Osteoblast (primary cell): ENCODE results near the gene RASGRP4. TPM values are rescaled to one million over a fixed set of nuclear protein-coding genes. Genes with fewer than 3 reads are reported as not detected.
"Not testable (repeated sequence)": the region's sequence is repeated elsewhere in the genome, so short reads cannot be mapped to it uniquely, and the experiment has no call there.

Experiments
- DNase-seq: peaks from one replicate; pipeline ENCODE4 v3.0.0; 2011; ENCODE audit warnings: low spot score, mixed read lengths; ENCODE audit not compliant: insufficient read length; ENCODE audit errors: missing footprints
- H2AFZ ChIP-seq: 2 replicates; pipeline ENCODE4 v1.6.0; 2011; ENCODE audit warnings: mild to moderate bottlenecking, low read length
- H3K27ac ChIP-seq: 2 replicates; pipeline ENCODE4 v1.5.1; 2011; ENCODE audit warnings: mild to moderate bottlenecking, low read depth, low read length, moderate library complexity
- H3K27me3 ChIP-seq: 2 replicates; pipeline ENCODE4 v1.6.0; 2012; ENCODE audit warnings: mild to moderate bottlenecking, control low read depth, inconsistent platforms, low read length, moderate library complexity; ENCODE audit not compliant: insufficient read depth
- H3K36me3 ChIP-seq: 2 replicates; pipeline ENCODE4 v1.5.1; 2011; ENCODE audit warnings: mild to moderate bottlenecking, low read length, control low read depth, moderate library complexity; ENCODE audit not compliant: insufficient read depth
- H3K4me1 ChIP-seq: 2 replicates; pipeline ENCODE4 v1.5.1; 2011; ENCODE audit warnings: mild to moderate bottlenecking, low read length, control low read depth, moderate library complexity; ENCODE audit not compliant: insufficient read depth
- H3K4me2 ChIP-seq: 2 replicates; pipeline ENCODE4 v1.6.0; 2011; ENCODE audit warnings: mild to moderate bottlenecking, low read length; ENCODE audit not compliant: insufficient read depth
- H3K4me3 ChIP-seq: fragments of 200-600 bp; sonication (generic); 3 replicates; pipeline ENCODE4 v1.5.1; 2012; ENCODE audit warnings: mild to moderate bottlenecking, low read length, inconsistent platforms; ENCODE audit not compliant: insufficient read depth
- H3K79me2 ChIP-seq: 2 replicates; pipeline ENCODE4 v1.6.0; 2012; ENCODE audit warnings: mild to moderate bottlenecking, low read length, control low read depth, inconsistent platforms; ENCODE audit not compliant: insufficient read depth
- H3K9me3 ChIP-seq: 2 replicates; pipeline ENCODE4 v1.5.1; 2011; ENCODE audit warnings: low read depth, low read length, control low read depth
- H4K20me1 ChIP-seq: 2 replicates; pipeline ENCODE4 v1.6.0; 2012; ENCODE audit warnings: mild to moderate bottlenecking, low read length, control low read depth; ENCODE audit not compliant: insufficient read depth
- CTCF ChIP-seq: IDR thresholded peaks from 2 replicates; pipeline ENCODE4 v1.5.1; 2011; ENCODE audit warnings: mild to moderate bottlenecking, low read depth, low read length, moderate library complexity; ENCODE audit errors: extremely low read depth
- total RNA-seq: library from RNA; depleted of rRNA; stranded (reverse); fragments of >200 nt; gene quantifications from 2 replicates; pipeline ENCODE4 v1.2.3, GENCODE V29; 2012

The RASGRP4 gene
- total RNA-seq, 1 donor, result not detected

GRCh38 chr19:38417146-38417543 is 8.9 kb downstream of the RASGRP4 start:
- Histone ChIP-seq H3K4me2 (no peak overlapping the region), H3K4me1 (no peaks in the 10 kb centered on the region), H3K4me3 (no peak overlapping the region), H3K36me3 (no peaks in the 10 kb centered on the region), H3K9me3 (no peaks in the 10 kb centered on the region), H2AFZ (no peak overlapping the region), H3K79me2 (no peaks in the 10 kb centered on the region), H3K27ac (no peak overlapping the region), H3K27me3 (peaks cover 19% of the 10 kb centered on the region), H4K20me1 (no peaks in the 10 kb centered on the region)
- no peak for DNase-seq
- no peak for TF ChIP-seq CTCF

DNA sequence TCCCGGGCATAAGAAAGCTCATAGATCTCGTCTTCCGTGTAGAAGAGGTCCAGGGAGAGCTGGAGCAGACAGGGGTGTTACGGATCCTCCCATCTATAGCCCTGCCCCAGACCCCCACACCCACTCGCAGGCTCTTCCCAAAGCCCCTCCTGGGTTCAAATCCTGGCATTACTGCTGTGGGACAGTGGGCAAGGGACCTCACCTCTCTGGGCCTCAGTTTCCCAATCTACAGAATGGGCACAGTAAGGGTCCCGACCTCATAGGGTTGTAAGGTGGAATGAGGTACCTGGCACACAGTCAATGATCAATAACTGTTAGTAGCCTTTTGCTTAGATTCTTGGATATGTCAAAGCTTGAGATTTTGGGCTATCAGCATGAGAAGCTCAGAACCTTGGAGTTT is 12.6 kb downstream of the RASGRP4 start:
- H3K27ac ChIP-seq, result no peak overlapping the region

DNA sequence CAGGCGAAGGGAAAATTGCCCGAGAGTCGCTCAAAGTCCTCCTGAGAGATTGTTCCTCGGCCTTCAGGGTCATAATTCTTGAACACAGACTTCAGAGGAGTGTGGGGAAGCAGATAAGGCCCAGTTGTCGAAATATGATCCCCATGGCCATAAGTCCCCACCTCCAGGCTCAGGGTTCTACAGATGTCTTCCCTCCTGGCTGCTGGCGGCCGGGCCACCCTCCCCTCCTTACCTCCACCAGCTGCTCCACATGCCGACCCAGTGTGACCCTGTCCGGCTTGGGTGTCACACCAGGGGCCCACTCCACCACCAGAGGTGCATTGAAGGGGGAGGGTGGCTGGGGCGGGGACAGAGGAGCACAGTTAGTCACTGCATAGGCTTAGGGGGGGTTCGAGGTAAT is 13.1 kb downstream of the RASGRP4 start:
- no peaks in the 10 kb centered on the region for H3K9me3 ChIP-seq
- no peaks in the 10 kb centered on the region for H4K20me1 ChIP-seq
- no peaks in the 10 kb centered on the region for H3K36me3 ChIP-seq
- peaks cover 6% of the 10 kb centered on the region for H3K27me3 ChIP-seq
- no peak overlapping the region for H2AFZ ChIP-seq
- no peak for TF ChIP-seq CTCF
- H3K27ac ChIP-seq, result no peak overlapping the region
- H3K4me1 ChIP-seq, result no peaks in the 10 kb centered on the region
- H3K4me2 ChIP-seq, result no peak overlapping the region
- H3K4me3 ChIP-seq, result no peak overlapping the region
- no peak for DNase-seq
- H3K79me2 ChIP-seq, result no peaks in the 10 kb centered on the region

More for the DNA sequence above, 12.6 kb downstream of the RASGRP4 start:
- no peak for TF ChIP-seq CTCF
- Histone ChIP-seq H3K79me2 (no peaks in the 10 kb centered on the region), H3K4me3 (no peak overlapping the region), H3K4me2 (no peak overlapping the region), H2AFZ (no peak overlapping the region), H3K36me3 (no peaks in the 10 kb centered on the region), H3K9me3 (no peaks in the 10 kb centered on the region), H3K4me1 (no peaks in the 10 kb centered on the region), H4K20me1 (no peaks in the 10 kb centered on the region), H3K27me3 (peaks cover 11% of the 10 kb centered on the region)
- DNase-seq, result no peak

DNA sequence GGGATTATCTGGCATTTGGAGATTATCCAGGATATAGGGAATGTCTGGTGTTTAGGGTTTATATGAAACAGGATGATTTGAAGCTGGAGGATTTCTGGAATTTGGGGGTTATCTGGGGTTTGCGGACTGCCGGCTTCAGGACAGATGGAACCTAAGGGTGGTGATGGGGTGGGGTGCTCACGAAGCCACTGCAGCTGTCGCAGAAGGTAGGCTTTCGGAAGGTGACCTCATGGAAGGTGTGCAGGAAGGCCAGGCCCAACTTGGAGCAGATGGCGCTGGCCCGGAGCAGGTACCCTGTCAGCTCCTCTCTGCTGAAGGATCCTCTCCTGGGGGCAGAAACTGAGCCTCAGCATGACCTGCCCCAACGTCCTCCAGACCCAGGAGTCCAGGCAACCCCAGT is 13.5 kb downstream of the RASGRP4 start:
- Histone ChIP-seq H4K20me1 (no peaks in the 10 kb centered on the region), H3K4me3 (no peak overlapping the region), H2AFZ (no peak overlapping the region), H3K9me3 (no peaks in the 10 kb centered on the region), H3K36me3 (no peaks in the 10 kb centered on the region), H3K27ac (no peak overlapping the region), H3K27me3 (peaks cover 5% of the 10 kb centered on the region), H3K4me1 (no peaks in the 10 kb centered on the region), H3K79me2 (no peaks in the 10 kb centered on the region), H3K4me2 (no peak overlapping the region)
- no peak for DNase-seq
- TF ChIP-seq CTCF, result no peak

DNA sequence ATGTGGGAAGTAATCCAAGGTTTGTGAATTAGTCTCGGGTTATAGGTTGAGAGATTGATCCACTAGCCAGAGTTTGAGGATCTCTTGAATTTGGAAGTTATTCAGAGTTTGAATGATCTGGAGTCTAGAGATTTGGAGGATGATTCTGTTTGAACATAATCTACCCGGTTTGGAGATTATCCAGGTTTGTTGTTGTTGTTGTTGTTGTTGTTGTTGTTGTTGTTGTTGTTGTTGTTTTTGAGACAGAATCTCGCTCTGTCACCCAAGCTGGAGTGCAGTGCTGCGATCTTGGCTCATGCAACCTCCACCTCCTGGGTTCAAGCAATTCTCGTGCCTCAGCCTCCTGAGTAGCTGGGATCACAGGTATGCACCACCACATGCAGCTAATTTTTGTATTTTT is 14.1 kb downstream of the RASGRP4 start:
- not testable (repeated sequence) for H3K4me1 ChIP-seq, H3K27me3 ChIP-seq, H4K20me1 ChIP-seq, H3K79me2 ChIP-seq, H3K27ac ChIP-seq, H3K4me3 ChIP-seq, H3K4me2 ChIP-seq, H2AFZ ChIP-seq, H3K9me3 ChIP-seq, H3K36me3 ChIP-seq
- peak; percentile 44 for DNase-seq
